ENCODE results near the gene CMTM7. TPM values are rescaled to one million over a fixed set of nuclear protein-coding genes. Genes with fewer than 3 reads are reported as not detected.

The CMTM7 gene
- total RNA-seq, 6 experiments from 2014 or later: 10.1 to 17.7 (median 15.7) TPM

DNA sequence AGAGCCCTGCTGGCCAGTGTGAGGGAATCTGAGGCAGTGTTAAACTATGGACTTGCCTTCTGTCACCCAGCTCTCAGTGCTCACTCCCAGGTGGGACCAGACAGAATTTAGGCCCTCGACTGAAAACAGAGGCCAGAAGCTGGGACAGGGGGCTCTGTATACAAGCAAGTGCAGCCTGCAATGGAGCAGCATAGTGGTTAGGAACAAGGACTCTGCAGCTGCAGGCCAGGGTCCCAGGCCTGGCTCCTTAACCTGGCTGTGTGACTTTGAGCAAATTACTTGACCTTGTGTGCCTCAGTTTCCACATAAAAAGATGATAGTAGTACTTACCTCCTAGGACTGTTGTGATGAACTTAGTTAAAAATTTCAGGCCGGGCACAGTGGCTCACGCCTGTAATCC, 39.8 kb downstream of the CMTM7 start:
- H3K4me1 Mint-ChIP-seq (ENCODE audit: low read depth): peaks cover 16% of the 10 kb centered on the region
- no peak overlapping the region for H3K4me3 Mint-ChIP-seq
- H3K36me3 Mint-ChIP-seq (ENCODE audit: low read depth): no peaks in the 10 kb centered on the region
- DNase-seq: no peak
- no peaks in the 10 kb centered on the region; the same call in 1 of the 2 replicates for H3K27me3 Mint-ChIP-seq (ENCODE audit: insufficient read depth)
- no peak overlapping the region for H3K27ac Mint-ChIP-seq
- TF ChIP-seq, protein P1, sequence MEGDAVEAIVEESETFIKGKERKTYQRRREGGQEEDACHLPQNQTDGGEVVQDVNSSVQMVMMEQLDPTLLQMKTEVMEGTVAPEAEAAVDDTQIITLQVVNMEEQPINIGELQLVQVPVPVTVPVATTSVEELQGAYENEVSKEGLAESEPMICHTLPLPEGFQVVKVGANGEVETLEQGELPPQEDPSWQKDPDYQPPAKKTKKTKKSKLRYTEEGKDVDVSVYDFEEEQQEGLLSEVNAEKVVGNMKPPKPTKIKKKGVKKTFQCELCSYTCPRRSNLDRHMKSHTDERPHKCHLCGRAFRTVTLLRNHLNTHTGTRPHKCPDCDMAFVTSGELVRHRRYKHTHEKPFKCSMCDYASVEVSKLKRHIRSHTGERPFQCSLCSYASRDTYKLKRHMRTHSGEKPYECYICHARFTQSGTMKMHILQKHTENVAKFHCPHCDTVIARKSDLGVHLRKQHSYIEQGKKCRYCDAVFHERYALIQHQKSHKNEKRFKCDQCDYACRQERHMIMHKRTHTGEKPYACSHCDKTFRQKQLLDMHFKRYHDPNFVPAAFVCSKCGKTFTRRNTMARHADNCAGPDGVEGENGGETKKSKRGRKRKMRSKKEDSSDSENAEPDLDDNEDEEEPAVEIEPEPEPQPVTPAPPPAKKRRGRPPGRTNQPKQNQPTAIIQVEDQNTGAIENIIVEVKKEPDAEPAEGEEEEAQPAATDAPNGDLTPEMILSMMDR (IDR thresholded peaks at IDR 0.05): no peak
- H3K9me3 Mint-ChIP-seq: no peaks in the 10 kb centered on the region

DNA sequence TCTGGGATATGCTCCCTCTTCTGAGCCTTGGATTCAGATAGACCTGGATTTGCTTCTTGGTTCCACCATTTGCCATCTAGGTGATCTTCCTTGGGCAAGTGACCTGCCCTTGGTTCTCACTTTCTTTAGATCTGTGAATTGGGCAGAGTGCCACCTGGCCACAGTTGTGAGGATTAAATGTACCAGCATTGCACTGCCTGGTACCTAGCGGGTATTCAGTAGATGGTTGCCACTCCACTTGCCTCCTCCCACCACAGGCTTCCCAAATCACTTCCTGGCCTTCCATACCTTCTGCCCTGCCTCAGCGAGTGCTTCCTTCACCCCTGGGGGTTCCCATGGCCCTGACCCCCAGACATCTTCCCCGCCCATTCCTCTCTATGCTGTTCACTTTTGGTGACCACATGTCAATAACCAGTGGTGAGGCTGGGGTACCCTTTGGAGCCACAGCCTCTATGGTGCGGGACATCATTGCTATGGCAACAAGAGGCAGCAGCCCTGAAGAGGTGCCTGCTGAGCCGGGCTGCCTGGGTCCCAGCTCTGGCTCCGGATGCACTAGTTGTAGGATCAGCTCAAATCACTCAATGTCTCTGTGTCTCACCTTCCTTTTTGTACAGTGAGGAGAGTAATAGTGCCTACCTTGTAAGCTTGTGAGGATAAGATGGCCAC, 40.5 kb downstream of the CMTM7 start:
- Mint-ChIP-seq H3K4me1 (ENCODE audit: low read depth) (peaks cover 16% of the 10 kb centered on the region), H3K36me3 (ENCODE audit: low read depth) (no peaks in the 10 kb centered on the region), H3K4me3 (no peak overlapping the region), H3K27ac (no peak overlapping the region), H3K9me3 (no peaks in the 10 kb centered on the region), H3K27me3 (ENCODE audit: insufficient read depth) (no peaks in the 10 kb centered on the region; the same call in 1 of the 2 replicates)
- TF ChIP-seq, protein P1 (IDR thresholded peaks at IDR 0.05): no peak
- no peak for DNase-seq

DNA sequence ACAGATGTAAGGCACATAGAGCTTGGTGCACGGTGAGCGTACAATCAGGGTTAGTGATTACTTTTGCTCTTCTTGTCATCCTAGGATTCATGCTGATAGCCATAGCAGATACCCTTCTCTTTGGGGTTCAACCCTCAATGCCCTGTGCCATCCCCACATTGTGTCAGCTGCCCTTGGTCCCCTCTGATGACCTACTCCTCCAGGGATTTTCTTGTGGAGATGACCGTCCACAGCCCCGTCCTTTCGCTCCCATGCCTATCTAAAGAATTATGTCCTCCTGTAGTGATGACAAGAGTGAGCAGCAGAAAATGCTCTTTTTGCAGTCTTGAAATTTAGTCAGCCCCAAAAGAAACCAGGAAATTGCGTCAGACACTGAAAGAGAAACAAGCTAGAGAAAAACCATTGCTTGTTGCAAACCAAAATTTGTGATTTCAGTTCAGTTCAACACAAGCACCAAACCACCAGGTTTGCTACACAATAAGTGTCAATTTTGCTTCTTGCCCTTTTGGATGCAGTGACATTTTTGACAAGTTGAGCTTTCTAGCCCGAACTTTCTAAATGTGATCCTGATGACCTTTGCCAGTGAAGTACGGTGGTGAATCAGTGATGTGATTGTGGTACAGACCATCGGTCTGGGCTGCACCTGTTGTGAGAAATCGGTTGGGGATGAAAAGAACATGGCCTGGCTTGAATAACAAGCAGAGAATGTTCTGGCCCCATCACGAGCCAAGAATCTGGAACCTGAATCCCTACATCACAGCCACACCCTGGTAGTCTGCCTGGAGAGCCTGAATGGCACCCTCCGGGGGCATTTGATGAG, 41.3 kb downstream of the CMTM7 start:
- H3K27ac Mint-ChIP-seq: no peak overlapping the region
- DNase-seq: no peak
- H3K27me3 Mint-ChIP-seq (ENCODE audit: insufficient read depth): no peaks in the 10 kb centered on the region; the same call in 1 of the 2 replicates

DNA sequence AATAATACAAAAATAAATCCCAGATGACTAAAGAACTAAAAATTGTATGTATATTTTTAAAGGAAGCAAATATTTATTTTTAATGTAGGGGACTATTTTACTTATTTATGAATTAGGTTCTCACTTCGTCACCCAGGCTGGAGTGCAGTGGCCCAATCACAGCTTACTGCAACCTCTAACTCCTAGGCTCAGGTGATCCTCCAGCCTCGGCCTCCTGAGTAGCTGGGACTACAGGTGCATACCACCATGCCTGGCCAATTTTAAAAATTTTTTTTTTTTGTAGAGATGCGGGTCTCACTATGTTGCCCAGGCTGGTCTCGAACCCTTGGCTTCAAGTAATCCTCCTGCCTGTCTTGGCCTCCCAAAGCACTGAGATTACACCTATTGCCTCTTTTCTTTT, 42.6 kb downstream of the CMTM7 start:
- Mint-ChIP-seq H3K4me3 (no peak overlapping the region), H3K36me3 (ENCODE audit: low read depth) (no peaks in the 10 kb centered on the region), H3K4me1 (ENCODE audit: low read depth) (peaks cover 27% of the 10 kb centered on the region), H3K9me3 (no peaks in the 10 kb centered on the region), H3K27ac (no peak overlapping the region), H3K27me3 (ENCODE audit: insufficient read depth) (no peaks in the 10 kb centered on the region; the same call in 1 of the 2 replicates)
- TF ChIP-seq, protein P1 (IDR thresholded peaks at IDR 0.05): no peak
- no peak for DNase-seq

More for the DNA sequence above, 41.3 kb downstream of the CMTM7 start:
- TF ChIP-seq, protein P1 (IDR thresholded peaks at IDR 0.05): no peak
- Mint-ChIP-seq H3K9me3 (no peaks in the 10 kb centered on the region), H3K4me1 (ENCODE audit: low read depth) (peaks cover 16% of the 10 kb centered on the region), H3K36me3 (ENCODE audit: low read depth) (no peaks in the 10 kb centered on the region), H3K4me3 (no peak overlapping the region)

DNA sequence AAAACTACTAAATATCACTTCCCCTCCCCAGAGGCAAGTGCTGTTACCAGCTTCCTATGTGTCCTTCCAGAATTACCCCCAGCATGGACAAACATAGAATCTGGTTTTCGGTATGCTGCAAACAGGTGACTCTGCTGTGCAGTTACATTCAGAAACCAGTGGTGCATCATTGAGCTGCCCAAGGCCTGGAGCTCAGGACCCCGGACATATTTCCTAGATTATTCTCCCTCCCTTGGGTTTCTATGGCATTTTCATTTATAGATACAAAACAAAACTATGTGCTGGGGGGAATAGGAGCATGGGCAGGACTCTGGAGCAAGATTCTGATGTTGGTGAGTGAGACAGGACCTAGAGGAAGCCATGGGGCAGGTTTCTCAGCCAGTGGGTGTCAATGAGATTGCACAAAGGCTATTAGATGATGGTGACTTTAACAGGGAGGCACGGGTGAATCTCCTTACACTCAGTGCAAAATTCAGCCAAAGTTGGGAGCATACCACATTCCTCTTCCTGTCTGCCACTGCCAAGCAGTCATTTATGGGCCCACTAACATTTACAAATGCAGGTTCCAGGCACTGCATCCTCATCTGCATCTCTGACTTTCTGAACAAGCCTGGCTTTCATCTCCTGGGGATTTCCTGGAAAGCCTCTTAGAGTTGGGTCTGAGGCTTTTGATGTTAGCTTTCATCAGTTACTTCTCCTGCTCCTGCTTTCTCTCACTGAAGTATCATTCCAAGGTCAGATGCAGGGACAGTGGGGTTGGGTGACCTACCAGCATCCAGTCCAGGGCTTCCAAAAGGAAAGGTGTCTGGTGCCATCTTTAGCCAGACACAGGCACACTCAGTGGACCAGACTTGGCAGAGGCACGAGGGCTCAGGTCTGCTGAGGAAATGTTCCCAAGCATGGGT, 44.5 kb downstream of the CMTM7 start:
- peaks cover 34% of the 10 kb centered on the region for H3K4me1 Mint-ChIP-seq (ENCODE audit: low read depth)
- DNase-seq: no peak
- no peak overlapping the region; the same call in 1 of the 2 replicates for H3K27ac Mint-ChIP-seq
- H3K36me3 Mint-ChIP-seq (ENCODE audit: low read depth): no peaks in the 10 kb centered on the region
- no peaks in the 10 kb centered on the region for H3K9me3 Mint-ChIP-seq
- H3K4me3 Mint-ChIP-seq: no peak overlapping the region
- TF ChIP-seq, protein P1 (IDR thresholded peaks at IDR 0.05): no peak
- H3K27me3 Mint-ChIP-seq (ENCODE audit: insufficient read depth): no peaks in the 10 kb centered on the region; the same call in 1 of the 2 replicates

Measured in HFFc6 (cell line).